ENCODE results near the gene CACNA1C.

- TF ChIP-seq CTCF (conservative IDR thresholded peaks at IDR 0.05) (no peak), ZFX (IDR thresholded peaks at IDR 0.05) (no peak)
Observed at GRCh38 chr12:2372178-2372577, 319.4 kb downstream of the CACNA1C start.

Measured in C4-2B (cell line).